GM12865 (cell line): ENCODE measurements around the gene DAZAP1.
A peak's percentile ranks its signal among the peaks of the same experiment; 100 is the strongest.

Source experiments
- DNase-seq: peaks from one replicate; pipeline ENCODE4 v3.0.0; 2010; ENCODE audit warnings: low read depth
- H3K4me3 ChIP-seq: 2 replicates; pipeline ENCODE4 v1.5.1; 2011; ENCODE audit warnings: mild to moderate bottlenecking, low read depth, low read length, control low read depth
- CTCF ChIP-seq: IDR thresholded peaks from 2 replicates; pipeline ENCODE4 v1.5.1; 2011; ENCODE audit warnings: low read length, control low read depth, low read depth, inconsistent platforms; ENCODE audit not compliant: insufficient read depth; ENCODE audit errors: missing control alignments

DAZAP1 gene

DNA sequence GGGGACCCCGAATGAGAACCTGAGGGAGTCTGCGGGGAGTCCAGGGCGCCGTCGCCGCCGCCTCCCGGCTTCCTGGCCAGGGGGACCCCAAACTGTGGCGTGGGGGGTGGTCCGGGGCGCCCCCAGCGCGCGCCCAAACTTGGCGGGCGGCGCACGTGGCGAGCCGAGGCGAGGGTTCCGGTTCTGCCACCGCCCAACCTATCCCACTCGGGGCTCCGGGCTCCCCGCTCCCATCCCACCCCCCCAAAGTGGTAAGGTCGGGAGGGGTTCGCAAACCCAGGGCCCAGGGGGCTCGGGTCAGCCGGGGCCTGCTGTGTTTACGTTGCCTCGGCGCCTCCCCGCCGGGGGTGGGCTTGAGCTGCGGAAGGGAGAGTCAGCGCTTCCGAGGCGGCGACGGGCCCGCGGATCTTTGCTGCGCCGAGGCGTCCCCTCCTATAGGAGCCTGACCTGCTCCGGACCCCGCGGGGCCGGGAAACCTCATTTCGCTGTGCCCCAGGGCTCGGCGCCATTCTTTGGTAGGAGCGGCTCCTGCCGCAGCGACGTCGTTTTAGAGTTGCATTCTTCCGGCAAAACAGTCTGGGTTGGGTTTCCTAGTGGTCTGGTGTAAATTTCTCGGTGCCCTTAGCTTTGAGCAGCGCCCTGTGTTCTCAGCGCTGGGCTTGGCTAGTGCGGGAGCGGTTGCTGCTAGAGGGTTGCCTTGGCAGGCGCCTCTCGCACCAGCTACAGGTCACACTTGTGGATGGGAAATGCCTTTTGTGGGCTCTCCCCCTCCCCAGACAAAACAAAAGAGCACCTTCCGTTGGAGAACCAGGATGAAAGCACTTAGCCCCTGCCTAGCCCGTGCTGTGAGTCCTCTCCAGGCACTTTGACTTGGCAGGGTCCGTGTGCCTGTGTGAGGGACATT lies 1.2 kb downstream of the DAZAP1 start:
- no peak for TF ChIP-seq CTCF
- peak; percentile 62 for DNase-seq
- H3K4me3 ChIP-seq: peak overlapping the region; percentile 95

DNA sequence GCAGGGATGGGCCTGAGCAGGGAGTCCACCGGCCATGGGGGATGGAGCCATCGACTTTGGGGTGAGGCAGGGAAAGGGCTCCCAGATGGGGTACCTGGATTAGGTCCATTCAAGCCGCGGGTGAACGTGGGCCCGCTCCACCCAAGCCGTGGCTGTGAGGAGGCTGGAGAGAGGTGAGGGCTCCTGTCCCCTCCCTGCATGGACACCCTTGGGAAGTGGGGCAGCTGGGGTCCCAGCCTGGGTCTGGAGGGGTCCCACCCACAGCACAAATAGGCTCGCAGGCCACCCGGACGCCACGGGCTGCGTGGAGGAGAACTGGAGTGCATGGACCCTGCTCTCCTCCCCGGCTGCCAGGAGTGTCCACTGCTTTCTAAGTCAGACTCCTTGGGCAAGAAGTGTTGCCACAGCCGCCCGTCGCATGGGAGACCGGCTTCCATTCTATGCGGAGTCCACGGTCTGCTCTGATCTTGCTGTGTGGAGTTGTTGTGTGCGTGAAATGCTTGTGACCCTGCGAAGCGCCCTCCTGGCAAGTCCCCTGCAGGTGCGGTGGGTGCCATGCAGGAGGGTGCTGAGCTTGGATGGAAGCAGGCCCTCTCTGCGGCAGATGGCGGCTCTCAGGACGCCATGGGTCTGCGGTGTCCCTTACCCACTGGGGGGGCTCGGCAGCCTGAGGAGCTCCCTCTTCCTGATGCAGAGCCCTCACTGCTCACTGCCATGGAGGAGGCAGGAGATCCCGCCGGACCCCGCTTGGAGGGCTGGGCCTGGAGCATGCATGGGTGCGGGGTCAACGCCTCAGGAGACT lies 2.0 kb downstream of the DAZAP1 start:
- no peak for TF ChIP-seq CTCF
- H3K4me3 ChIP-seq: peak overlapping the region; percentile 95
- no peak for DNase-seq

GRCh38 chr19:1410136-1410786 lies 2.9 kb downstream of the DAZAP1 start:
- no peak overlapping the region for H3K4me3 ChIP-seq
- TF ChIP-seq CTCF: no peak
- no peak for DNase-seq

DNA sequence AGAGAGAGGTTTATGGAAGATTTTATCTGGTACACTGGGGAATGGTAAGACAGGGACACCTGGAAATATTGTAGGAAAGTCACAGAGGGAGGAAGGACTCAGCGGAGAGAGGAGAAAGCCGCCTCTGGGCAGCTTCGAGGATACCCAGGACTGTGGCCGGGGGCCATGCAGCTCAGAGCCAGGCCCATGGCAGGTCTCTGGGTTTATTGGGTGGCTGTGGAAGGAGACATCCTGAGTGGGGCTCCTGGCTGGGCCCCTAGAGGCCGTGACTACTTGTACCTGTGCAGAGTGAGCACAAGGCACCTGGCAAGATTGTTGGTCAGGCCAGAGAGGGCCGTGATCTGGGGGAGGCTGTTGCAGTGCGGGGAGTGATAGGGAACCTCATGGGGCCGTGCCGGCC lies 3.4 kb downstream of the DAZAP1 start:
- DNase-seq: no peak
- TF ChIP-seq CTCF: no peak
- H3K4me3 ChIP-seq: no peak overlapping the region

DNA sequence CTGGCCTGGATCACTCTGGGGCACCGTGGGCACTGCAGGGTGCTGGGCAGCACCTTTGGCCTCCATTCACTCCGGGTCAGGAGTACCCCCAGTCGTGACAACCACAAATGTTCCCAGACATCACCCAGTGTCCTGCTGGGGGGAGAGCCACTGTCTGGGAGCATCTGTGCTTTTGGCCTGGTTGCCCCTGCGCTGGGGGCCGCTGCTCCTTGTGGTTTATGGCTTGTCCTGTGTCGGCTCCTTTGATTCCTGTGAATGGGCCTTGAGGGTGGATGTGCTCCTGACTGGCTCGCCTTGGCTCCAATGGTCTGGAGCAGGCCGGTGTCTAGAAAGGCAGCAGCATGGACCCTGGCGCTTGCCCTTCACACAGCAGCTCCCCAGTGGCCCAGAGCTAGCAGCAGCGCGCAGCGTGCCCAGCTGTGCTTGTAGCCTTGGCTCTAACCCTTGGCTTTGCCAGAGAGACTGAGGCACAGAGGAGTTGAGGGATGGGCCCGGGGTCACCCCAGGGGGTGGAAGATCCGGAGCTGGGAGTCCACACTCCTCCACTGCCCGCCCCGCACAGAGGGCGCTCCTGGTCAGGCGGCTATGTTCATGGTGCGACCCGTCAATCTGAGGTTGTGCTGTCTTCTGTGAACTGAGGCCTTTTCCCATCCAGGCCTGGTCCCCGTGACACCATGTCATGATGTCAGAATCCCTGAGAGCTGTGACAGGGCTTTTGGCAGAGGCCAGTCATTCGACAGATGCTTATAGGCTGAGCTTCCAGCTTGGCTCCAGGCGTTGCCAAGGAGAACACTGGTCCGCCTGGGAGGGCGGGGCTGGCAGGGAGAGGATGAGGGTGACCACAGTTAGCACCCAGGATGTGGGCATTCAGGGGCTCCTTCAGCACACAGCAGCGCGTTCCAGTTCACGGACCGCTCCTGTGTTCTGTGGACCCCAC lies 4.1 kb downstream of the DAZAP1 start:
- no peak for DNase-seq
- no peak overlapping the region for H3K4me3 ChIP-seq
- no peak for TF ChIP-seq CTCF
